GM18861 (cell line): ENCODE data around the gene FAM78B.

Experiments used
- ATAC-seq: cut with Tn5 transposase; IDR thresholded peaks from one replicate; pipeline ENCODE4 v1.9.1; 2021; ENCODE audit not compliant: unreplicated experiment

The FAM78B gene

GRCh38 chr1:166164995-166165660 is 1.7 kb downstream of the FAM78B start:
- no peak for ATAC-seq

GRCh38 chr1:166164646-166164994 is 2.2 kb downstream of the FAM78B start:
- ATAC-seq = no peak

GRCh38 chr1:166159656-166160055 is 7.1 kb downstream of the FAM78B start:
- ATAC-seq = no peak

GRCh38 chr1:166156674-166157073 is 10.1 kb downstream of the FAM78B start:
- ATAC-seq = no peak

- ATAC-seq = no peak
These were observed 11.7 kb downstream of the FAM78B start for GRCh38 chr1:166155108-166155507.

- no peak for ATAC-seq
These were observed 13.1 kb downstream of the FAM78B start for GRCh38 chr1:166153525-166154314.

- ATAC-seq = no peak
These were observed 13.8 kb downstream of the FAM78B start for GRCh38 chr1:166152978-166153377.

- ATAC-seq = no peak
These were observed 15.0 kb downstream of the FAM78B start for GRCh38 chr1:166151804-166152203.

- no peak for ATAC-seq
These were observed 21.3 kb downstream of the FAM78B start for GRCh38 chr1:166145499-166145898.

- no peak for ATAC-seq
These were observed 24.8 kb downstream of the FAM78B start for GRCh38 chr1:166141969-166142368.

GRCh38 chr1:166140251-166140650 is 26.6 kb downstream of the FAM78B start:
- ATAC-seq = no peak

GRCh38 chr1:166139735-166140134 is 27.1 kb downstream of the FAM78B start:
- no peak for ATAC-seq

- no peak for ATAC-seq
These were observed 30.0 kb downstream of the FAM78B start for GRCh38 chr1:166136699-166137401.

- no peak for ATAC-seq
These were observed 30.6 kb downstream of the FAM78B start for GRCh38 chr1:166136222-166136621.

- ATAC-seq = no peak
These were observed 32.9 kb downstream of the FAM78B start for GRCh38 chr1:166133857-166134256.

- ATAC-seq = no peak
These were observed 33.4 kb downstream of the FAM78B start for GRCh38 chr1:166133276-166133841.

GRCh38 chr1:166132496-166132895 is 34.3 kb downstream of the FAM78B start:
- ATAC-seq = no peak

- ATAC-seq = no peak
These were observed 37.8 kb downstream of the FAM78B start for GRCh38 chr1:166129006-166129405.

GRCh38 chr1:166128195-166128594 is 38.6 kb downstream of the FAM78B start:
- no peak for ATAC-seq

GRCh38 chr1:166127003-166127402 is 39.8 kb downstream of the FAM78B start:
- ATAC-seq = no peak

- ATAC-seq = no peak
These were observed 43.8 kb downstream of the FAM78B start for GRCh38 chr1:166122873-166123466.
